GM18520 (cell line): ENCODE measurements around the gene BLNK.
A peak's percentile ranks its signal among the peaks of the same experiment; 100 is the strongest.

Source experiments
- ATAC-seq: cut with Tn5 transposase; IDR thresholded peaks from one replicate; pipeline ENCODE4 v1.9.1; 2021; ENCODE audit not compliant: unreplicated experiment

Gene BLNK

GRCh38 chr10:96289218-96289910 is 18.0 kb upstream of the BLNK start:
- ATAC-seq = no peak

GRCh38 chr10:96288151-96288621 is 16.8 kb upstream of the BLNK start:
- peak; percentile 49 for ATAC-seq

- peak; percentile 68 for ATAC-seq
Observed at GRCh38 chr10:96287392-96288105, 16.2 kb upstream of the BLNK start.

- no peak for ATAC-seq
Observed at GRCh38 chr10:96285331-96285752, 14.0 kb upstream of the BLNK start.

- ATAC-seq = no peak
Observed at GRCh38 chr10:96283756-96284155, 12.4 kb upstream of the BLNK start.

- ATAC-seq = no peak
Observed at GRCh38 chr10:96283351-96283750, 12.0 kb upstream of the BLNK start.

- ATAC-seq = no peak
Observed at GRCh38 chr10:96281444-96282029, 10.2 kb upstream of the BLNK start.

GRCh38 chr10:96280859-96281258 is 9.5 kb upstream of the BLNK start:
- no peak for ATAC-seq

- ATAC-seq = no peak
Observed at GRCh38 chr10:96279191-96279641, 7.8 kb upstream of the BLNK start.

GRCh38 chr10:96276831-96277230 is 5.5 kb upstream of the BLNK start:
- no peak for ATAC-seq

- ATAC-seq = no peak
Observed at GRCh38 chr10:96276426-96276825, 5.1 kb upstream of the BLNK start.

- no peak for ATAC-seq
Observed at GRCh38 chr10:96275685-96276418, 4.5 kb upstream of the BLNK start.

- no peak for ATAC-seq
Observed at GRCh38 chr10:96272316-96273280, 1.2 kb upstream of the BLNK start.

GRCh38 chr10:96270571-96270970 is 798 bp downstream of the BLNK start:
- no peak for ATAC-seq

- ATAC-seq = no peak
Observed at GRCh38 chr10:96269438-96270300, 1.7 kb downstream of the BLNK start.

- ATAC-seq = no peak
Observed at GRCh38 chr10:96268341-96268909, 2.9 kb downstream of the BLNK start.

GRCh38 chr10:96267234-96267705 is 4.1 kb downstream of the BLNK start:
- no peak for ATAC-seq

- no peak for ATAC-seq
Observed at GRCh38 chr10:96266118-96266770, 5.1 kb downstream of the BLNK start.
